HEK293 (cell line): ENCODE measurements around the gene SERPINA1.

ENCODE experiments used
- CTCF ChIA-PET: fragments of 350-600 bp; formaldehyde crosslinking; extraction: SDS; loops from one replicate; lab custom pipeline; 2021; ENCODE audit warnings: antibody characterized with exemption; lab: Yijun Ruan, JAX
- POLR2A ChIA-PET: fragments of 300-600 bp; formaldehyde crosslinking; extraction: SDS; loops from one replicate; lab custom pipeline; 2020; ENCODE audit warnings: antibody characterized with exemption, inconsistent platforms; lab: Yijun Ruan, JAX
- H3K27ac ChIP-seq: fragments of 200-500 bp; sonication (Bioruptor generic); 2 replicates; pipeline ENCODE4 v1.5.1; 2014; ENCODE audit warnings: low read depth, low read length, control low read depth, inconsistent platforms; ENCODE audit errors: extremely low read depth
- H3K36me3 ChIP-seq, 2 experiments: fragments of 200-500 bp in 1 of 2; sonication (Bioruptor generic) in 1 of 2; 1 replicate in 1 of 2; 2 replicates in 1 of 2; pipeline ENCODE4 v1.5.1; 2014 to 2017; ENCODE audit warnings: inconsistent platforms in 2 of 2, low read length in 2 of 2; ENCODE audit not compliant: control insufficient read depth in 2 of 2, insufficient read depth in 1 of 2
- H3K4me1 ChIP-seq: fragments of 200-500 bp; sonication (Bioruptor generic); 2 replicates; pipeline ENCODE4 v1.5.1; 2014; ENCODE audit warnings: mild to moderate bottlenecking, low read length, inconsistent platforms; ENCODE audit not compliant: control insufficient read depth, insufficient read depth
- H3K4me3 ChIP-seq: 2 replicates; pipeline ENCODE4 v1.5.1; 2011; ENCODE audit warnings: low read depth, mild to moderate bottlenecking, control low read depth, low read length, moderate library complexity
- H3K9me3 ChIP-seq: fragments of 200-500 bp; sonication (Bioruptor generic); 2 replicates; pipeline ENCODE4 v1.5.1; 2014; ENCODE audit warnings: low read depth, low read length, inconsistent platforms; ENCODE audit not compliant: control insufficient read depth, insufficient read depth
- HOXC10 ChIP-seq: sonication (generic); formaldehyde crosslinking; IDR thresholded peaks from 2 replicates; pipeline ENCODE4 v1.8.1; 2023; ENCODE audit warnings: mild to moderate bottlenecking, missing genetic modification reagents
- ZFP37 ChIP-seq: fragments of 450-650 bp; formaldehyde crosslinking; IDR thresholded peaks from 2 replicates; pipeline ENCODE4 v1.5.1; 2016; ENCODE audit warnings: missing biosample characterization, missing genetic modification characterization
- ZNF121 ChIP-seq: fragments of 450-650 bp; formaldehyde crosslinking; IDR thresholded peaks from 2 replicates; pipeline ENCODE4 v1.5.1; 2016; ENCODE audit warnings: missing biosample characterization, missing genetic modification characterization
- ZNF132 ChIP-seq: fragments of 450-650 bp; formaldehyde crosslinking; IDR thresholded peaks from 2 replicates; pipeline ENCODE4 v1.5.1; 2017; ENCODE audit warnings: missing biosample characterization, missing genetic modification characterization, borderline replicate concordance
- ZNF133 ChIP-seq: fragments of 450-650 bp; formaldehyde crosslinking; IDR thresholded peaks from 2 replicates; pipeline ENCODE4 v1.5.1; 2016; ENCODE audit warnings: missing biosample characterization, missing genetic modification characterization
- ZNF221 ChIP-seq: fragments of 450-650 bp; formaldehyde crosslinking; IDR thresholded peaks from 2 replicates; pipeline ENCODE4 v1.5.1; 2017; ENCODE audit warnings: missing biosample characterization, missing genetic modification characterization, borderline replicate concordance
- ZNF248 ChIP-seq: fragments of 450-650 bp; formaldehyde crosslinking; IDR thresholded peaks from 2 replicates; pipeline ENCODE4 v1.5.1; 2017; ENCODE audit warnings: missing biosample characterization, missing genetic modification characterization
- ZNF391 ChIP-seq: fragments of 450-650 bp; formaldehyde crosslinking; IDR thresholded peaks from 2 replicates; pipeline ENCODE4 v1.5.1; 2016; ENCODE audit warnings: low read depth, missing biosample characterization, missing genetic modification characterization, borderline replicate concordance
- ZNF514 ChIP-seq: fragments of 450-650 bp; formaldehyde crosslinking; IDR thresholded peaks from 2 replicates; pipeline ENCODE4 v1.5.1; 2016; ENCODE audit warnings: missing biosample characterization, missing genetic modification characterization
- ZNF529 ChIP-seq: fragments of 450-650 bp; formaldehyde crosslinking; IDR thresholded peaks from 2 replicates; pipeline ENCODE4 v1.5.1; 2017; ENCODE audit warnings: missing genetic modification characterization, missing biosample characterization; ENCODE audit not compliant: insufficient replicate concordance
- ZNF610 ChIP-seq: fragments of 450-650 bp; formaldehyde crosslinking; IDR thresholded peaks from 2 replicates; pipeline ENCODE4 v1.5.1; 2016; ENCODE audit warnings: missing biosample characterization, missing genetic modification characterization, borderline replicate concordance
- ZNF701 ChIP-seq: fragments of 450-650 bp; formaldehyde crosslinking; IDR thresholded peaks from 2 replicates; pipeline ENCODE4 v1.5.1; 2016; ENCODE audit warnings: missing biosample characterization, missing genetic modification characterization
- ZNF792 ChIP-seq: fragments of 450-650 bp; formaldehyde crosslinking; IDR thresholded peaks from 2 replicates; pipeline ENCODE4 v1.5.1; 2016; ENCODE audit warnings: missing biosample characterization, missing genetic modification characterization
- ZSCAN16 ChIP-seq: fragments of 450-650 bp; formaldehyde crosslinking; IDR thresholded peaks from 2 replicates; pipeline ENCODE4 v1.5.1; 2016; ENCODE audit warnings: missing biosample characterization, missing genetic modification characterization
- ZXDB ChIP-seq: fragments of 450-650 bp; formaldehyde crosslinking; IDR thresholded peaks from 2 replicates; pipeline ENCODE4 v1.5.1; 2016; ENCODE audit warnings: missing biosample characterization, missing genetic modification characterization
- TF ChIP-seq, protein P1 (sequence below): fragments of 450-650 bp; formaldehyde crosslinking; IDR thresholded peaks from 2 replicates; pipeline ENCODE4 v1.5.1; 2016; ENCODE audit warnings: missing biosample characterization, missing genetic modification characterization
- TF ChIP-seq, protein P2 (sequence below): fragments of 450-650 bp; formaldehyde crosslinking; IDR thresholded peaks from 2 replicates; pipeline ENCODE4 v1.5.1; 2016; ENCODE audit warnings: missing biosample characterization, missing genetic modification characterization
- TF ChIP-seq, protein P3 (sequence below): fragments of 450-650 bp; formaldehyde crosslinking; IDR thresholded peaks from 2 replicates; pipeline ENCODE4 v1.5.0; 2017; ENCODE audit warnings: missing biosample characterization, missing genetic modification characterization, borderline replicate concordance
- TF ChIP-seq, protein P4 (sequence below): fragments of 450-650 bp; formaldehyde crosslinking; IDR thresholded peaks from 2 replicates; pipeline ENCODE4 v1.5.1; 2017; ENCODE audit warnings: missing biosample characterization, missing genetic modification characterization

SERPINA1 gene

DNA sequence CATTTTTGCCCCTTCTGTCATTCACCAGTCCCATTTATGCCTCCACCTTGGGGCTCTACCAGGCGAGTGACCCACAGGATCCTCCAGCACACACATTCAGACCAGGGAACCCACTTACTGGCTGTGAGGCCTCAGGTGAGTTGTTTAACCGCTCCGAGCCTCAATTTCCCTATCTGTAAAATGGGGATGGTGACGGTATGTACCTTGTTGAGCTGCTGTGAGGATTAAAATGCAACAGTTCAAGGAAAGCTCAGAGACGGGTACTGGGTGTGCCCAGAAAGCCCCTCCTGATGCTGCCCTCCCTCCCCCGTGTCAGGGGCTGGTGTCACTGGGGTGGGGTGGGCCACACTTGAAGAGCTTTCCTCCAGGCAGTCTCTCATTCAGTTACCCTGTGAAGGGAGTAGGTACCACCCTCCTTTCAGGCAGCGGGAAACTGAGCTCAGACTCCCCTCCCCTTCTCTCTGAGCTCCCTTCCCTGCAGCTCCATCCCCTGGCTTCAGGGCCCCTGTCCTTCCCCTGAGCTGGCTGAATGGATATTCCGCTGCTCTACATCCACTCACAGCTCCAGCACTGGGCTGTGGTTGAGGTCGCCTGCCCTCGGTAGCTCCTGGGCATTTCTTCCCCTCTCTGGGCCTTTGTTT, 1.4 kb upstream of the SERPINA1 start:
- no peaks in the 10 kb centered on the region for H3K9me3 ChIP-seq
- TF ChIP-seq ZNF221 (tag by site-specific recombination) (no peak), ZNF121 (tag by site-specific recombination) (no peak), ZNF514 (tag by site-specific recombination) (no peak), ZNF701 (tag by site-specific recombination) (no peak), ZNF610 (tag by site-specific recombination) (no peak), ZNF132 (tag by site-specific recombination) (no peak), ZFP37 (tag by site-specific recombination) (no peak), ZNF391 (tag by site-specific recombination) (no peak), HOXC10 (CRISPR knock-in tag) (no peak), ZNF248 (tag by site-specific recombination) (no peak), ZXDB (no peak), ZNF529 (no peak), ZNF792 (tag by site-specific recombination) (no peak), ZSCAN16 (tag by site-specific recombination) (no peak), ZNF133 (tag by site-specific recombination) (no peak)
- TF ChIP-seq, protein P1, sequence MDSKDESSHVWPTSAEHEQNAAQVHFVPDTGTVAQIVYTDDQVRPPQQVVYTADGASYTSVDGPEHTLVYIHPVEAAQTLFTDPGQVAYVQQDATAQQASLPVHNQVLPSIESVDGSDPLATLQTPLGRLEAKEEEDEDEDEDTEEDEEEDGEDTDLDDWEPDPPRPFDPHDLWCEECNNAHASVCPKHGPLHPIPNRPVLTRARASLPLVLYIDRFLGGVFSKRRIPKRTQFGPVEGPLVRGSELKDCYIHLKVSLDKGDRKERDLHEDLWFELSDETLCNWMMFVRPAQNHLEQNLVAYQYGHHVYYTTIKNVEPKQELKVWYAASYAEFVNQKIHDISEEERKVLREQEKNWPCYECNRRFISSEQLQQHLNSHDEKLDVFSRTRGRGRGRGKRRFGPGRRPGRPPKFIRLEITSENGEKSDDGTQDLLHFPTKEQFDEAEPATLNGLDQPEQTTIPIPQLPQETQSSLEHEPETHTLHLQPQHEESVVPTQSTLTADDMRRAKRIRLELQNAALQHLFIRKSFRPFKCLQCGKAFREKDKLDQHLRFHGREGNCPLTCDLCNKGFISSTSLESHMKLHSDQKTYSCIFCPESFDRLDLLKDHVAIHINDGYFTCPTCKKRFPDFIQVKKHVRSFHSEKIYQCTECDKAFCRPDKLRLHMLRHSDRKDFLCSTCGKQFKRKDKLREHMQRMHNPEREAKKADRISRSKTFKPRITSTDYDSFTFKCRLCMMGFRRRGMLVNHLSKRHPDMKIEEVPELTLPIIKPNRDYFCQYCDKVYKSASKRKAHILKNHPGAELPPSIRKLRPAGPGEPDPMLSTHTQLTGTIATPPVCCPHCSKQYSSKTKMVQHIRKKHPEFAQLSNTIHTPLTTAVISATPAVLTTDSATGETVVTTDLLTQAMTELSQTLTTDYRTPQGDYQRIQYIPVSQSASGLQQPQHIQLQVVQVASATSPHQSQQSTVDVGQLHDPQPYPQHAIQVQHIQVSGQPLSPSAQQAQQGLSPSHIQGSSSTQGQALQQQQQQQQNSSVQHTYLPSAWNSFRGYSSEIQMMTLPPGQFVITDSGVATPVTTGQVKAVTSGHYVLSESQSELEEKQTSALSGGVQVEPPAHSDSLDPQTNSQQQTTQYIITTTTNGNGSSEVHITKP, result no peak
- TF ChIP-seq, protein P2, sequence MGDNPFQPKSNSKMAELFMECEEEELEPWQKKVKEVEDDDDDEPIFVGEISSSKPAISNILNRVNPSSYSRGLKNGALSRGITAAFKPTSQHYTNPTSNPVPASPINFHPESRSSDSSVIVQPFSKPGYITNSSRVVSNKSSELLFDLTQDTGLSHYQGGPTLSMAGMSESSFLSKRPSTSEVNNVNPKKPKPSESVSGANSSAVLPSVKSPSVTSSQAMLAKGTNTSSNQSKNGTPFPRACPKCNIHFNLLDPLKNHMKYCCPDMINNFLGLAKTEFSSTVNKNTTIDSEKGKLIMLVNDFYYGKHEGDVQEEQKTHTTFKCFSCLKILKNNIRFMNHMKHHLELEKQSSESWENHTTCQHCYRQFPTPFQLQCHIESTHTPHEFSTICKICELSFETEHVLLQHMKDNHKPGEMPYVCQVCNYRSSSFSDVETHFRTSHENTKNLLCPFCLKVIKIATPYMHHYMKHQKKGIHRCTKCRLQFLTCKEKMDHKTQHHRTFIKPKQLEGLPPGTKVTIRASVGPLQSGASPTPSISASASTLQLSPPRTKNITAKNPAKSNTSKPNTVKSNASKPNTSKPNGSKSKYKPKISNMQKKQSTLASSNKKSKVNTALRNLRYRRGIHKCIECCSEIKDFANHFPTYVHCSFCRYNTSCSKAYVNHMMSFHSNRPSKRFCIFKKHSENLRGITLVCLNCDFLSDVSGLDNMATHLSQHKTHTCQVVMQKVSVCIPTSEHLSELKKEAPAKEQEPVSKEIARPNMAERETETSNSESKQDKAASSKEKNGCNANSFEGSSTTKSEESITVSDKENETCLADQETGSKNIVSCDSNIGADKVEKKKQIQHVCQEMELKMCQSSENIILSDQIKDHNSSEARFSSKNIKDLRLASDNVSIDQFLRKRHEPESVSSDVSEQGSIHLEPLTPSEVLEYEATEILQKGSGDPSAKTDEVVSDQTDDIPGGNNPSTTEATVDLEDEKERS (tag by site-specific recombination), result no peak
- TF ChIP-seq, protein P3, sequence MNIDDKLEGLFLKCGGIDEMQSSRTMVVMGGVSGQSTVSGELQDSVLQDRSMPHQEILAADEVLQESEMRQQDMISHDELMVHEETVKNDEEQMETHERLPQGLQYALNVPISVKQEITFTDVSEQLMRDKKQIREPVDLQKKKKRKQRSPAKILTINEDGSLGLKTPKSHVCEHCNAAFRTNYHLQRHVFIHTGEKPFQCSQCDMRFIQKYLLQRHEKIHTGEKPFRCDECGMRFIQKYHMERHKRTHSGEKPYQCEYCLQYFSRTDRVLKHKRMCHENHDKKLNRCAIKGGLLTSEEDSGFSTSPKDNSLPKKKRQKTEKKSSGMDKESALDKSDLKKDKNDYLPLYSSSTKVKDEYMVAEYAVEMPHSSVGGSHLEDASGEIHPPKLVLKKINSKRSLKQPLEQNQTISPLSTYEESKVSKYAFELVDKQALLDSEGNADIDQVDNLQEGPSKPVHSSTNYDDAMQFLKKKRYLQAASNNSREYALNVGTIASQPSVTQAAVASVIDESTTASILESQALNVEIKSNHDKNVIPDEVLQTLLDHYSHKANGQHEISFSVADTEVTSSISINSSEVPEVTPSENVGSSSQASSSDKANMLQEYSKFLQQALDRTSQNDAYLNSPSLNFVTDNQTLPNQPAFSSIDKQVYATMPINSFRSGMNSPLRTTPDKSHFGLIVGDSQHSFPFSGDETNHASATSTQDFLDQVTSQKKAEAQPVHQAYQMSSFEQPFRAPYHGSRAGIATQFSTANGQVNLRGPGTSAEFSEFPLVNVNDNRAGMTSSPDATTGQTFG (tag by site-specific recombination), result no peak
- TF ChIP-seq, protein P4, sequence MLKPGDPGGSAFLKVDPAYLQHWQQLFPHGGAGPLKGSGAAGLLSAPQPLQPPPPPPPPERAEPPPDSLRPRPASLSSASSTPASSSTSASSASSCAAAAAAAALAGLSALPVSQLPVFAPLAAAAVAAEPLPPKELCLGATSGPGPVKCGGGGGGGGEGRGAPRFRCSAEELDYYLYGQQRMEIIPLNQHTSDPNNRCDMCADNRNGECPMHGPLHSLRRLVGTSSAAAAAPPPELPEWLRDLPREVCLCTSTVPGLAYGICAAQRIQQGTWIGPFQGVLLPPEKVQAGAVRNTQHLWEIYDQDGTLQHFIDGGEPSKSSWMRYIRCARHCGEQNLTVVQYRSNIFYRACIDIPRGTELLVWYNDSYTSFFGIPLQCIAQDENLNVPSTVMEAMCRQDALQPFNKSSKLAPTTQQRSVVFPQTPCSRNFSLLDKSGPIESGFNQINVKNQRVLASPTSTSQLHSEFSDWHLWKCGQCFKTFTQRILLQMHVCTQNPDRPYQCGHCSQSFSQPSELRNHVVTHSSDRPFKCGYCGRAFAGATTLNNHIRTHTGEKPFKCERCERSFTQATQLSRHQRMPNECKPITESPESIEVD (tag by site-specific recombination), result no peak
- H3K36me3 ChIP-seq, result no peaks in the 10 kb centered on the region
- ChIA-PET POLR2A (no interaction called here), CTCF (no interaction called here)
- H3K4me1 ChIP-seq, result no peaks in the 10 kb centered on the region
- H3K4me3 ChIP-seq, result no peak overlapping the region
- no peak overlapping the region for H3K27ac ChIP-seq
